Chondrocyte (in vitro differentiated cells): ENCODE data around the gene CDHR3. TPM values are rescaled to one million over a fixed set of nuclear protein-coding genes. Genes with fewer than 3 reads are reported as not detected.

ENCODE experiments used
- DNase-seq: peaks from one replicate; pipeline ENCODE4 v3.0.0; 2021; ENCODE audit warnings: mixed read lengths, low spot score
- H3K27ac Mint-ChIP-seq: one replicate; pipeline ENCODE4 v1.8.0; 2021; ENCODE audit warnings: mild to moderate bottlenecking, moderate library complexity, mixed read lengths; ENCODE audit not compliant: unreplicated experiment
- H3K27me3 Mint-ChIP-seq: 2 replicates; pipeline ENCODE4 v1.8.0; 2021; ENCODE audit warnings: low read depth, mixed read lengths
- H3K36me3 Mint-ChIP-seq: 2 replicates; pipeline ENCODE4 v1.8.0; 2021; ENCODE audit warnings: low read depth, mixed read lengths
- H3K4me1 Mint-ChIP-seq: 2 replicates; pipeline ENCODE4 v1.8.0; 2021; ENCODE audit warnings: low read depth, mild to moderate bottlenecking, mixed read lengths
- H3K4me3 Mint-ChIP-seq: one replicate; pipeline ENCODE4 v1.8.0; 2021; ENCODE audit warnings: mild to moderate bottlenecking, moderate library complexity, mixed read lengths; ENCODE audit not compliant: unreplicated experiment
- H3K9me3 Mint-ChIP-seq: 2 replicates; pipeline ENCODE4 v1.8.0; 2021; ENCODE audit warnings: low read depth, mixed read lengths
- total RNA-seq: library from RNA; stranded (reverse); gene quantifications from 3 replicates; pipeline ENCODE4 v1.2.1, GENCODE V29; 2021
- TF ChIP-seq, protein P1 (sequence below): fragments of 200-600 bp; sonication (generic); IDR thresholded peaks from 2 replicates; pipeline ENCODE4 v1.5.0; 2021; ENCODE audit warnings: antibody characterized with exemption, mild to moderate bottlenecking, moderate library complexity

Gene CDHR3
- total RNA-seq, 1 donor from 2014 or later: 1.0 TPM

DNA sequence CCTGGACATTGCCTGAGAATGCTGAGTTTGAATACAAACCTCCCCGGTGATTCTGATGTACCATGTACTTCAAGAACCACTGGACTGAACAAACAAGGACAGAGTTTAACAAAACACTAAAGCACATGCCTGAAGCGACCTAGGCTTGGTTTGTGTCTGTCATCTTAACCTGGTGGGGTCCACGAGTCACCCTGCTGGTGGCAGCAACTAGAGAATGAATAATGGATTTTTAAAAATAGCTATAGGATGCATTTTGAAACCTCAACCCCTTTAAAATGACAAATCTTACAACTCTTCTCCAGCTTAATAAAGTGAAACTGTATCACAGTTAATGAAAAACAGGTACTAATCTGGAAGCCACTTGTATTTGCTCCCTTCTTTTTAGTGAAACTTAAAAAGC is 25.2 kb downstream of the CDHR3 start:
- no peak overlapping the region for H3K27ac Mint-ChIP-seq
- H3K4me1 Mint-ChIP-seq: peaks cover 26% of the 10 kb centered on the region
- no peak overlapping the region for H3K4me3 Mint-ChIP-seq
- TF ChIP-seq, protein P1, sequence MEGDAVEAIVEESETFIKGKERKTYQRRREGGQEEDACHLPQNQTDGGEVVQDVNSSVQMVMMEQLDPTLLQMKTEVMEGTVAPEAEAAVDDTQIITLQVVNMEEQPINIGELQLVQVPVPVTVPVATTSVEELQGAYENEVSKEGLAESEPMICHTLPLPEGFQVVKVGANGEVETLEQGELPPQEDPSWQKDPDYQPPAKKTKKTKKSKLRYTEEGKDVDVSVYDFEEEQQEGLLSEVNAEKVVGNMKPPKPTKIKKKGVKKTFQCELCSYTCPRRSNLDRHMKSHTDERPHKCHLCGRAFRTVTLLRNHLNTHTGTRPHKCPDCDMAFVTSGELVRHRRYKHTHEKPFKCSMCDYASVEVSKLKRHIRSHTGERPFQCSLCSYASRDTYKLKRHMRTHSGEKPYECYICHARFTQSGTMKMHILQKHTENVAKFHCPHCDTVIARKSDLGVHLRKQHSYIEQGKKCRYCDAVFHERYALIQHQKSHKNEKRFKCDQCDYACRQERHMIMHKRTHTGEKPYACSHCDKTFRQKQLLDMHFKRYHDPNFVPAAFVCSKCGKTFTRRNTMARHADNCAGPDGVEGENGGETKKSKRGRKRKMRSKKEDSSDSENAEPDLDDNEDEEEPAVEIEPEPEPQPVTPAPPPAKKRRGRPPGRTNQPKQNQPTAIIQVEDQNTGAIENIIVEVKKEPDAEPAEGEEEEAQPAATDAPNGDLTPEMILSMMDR: no peak
- no peaks in the 10 kb centered on the region for H3K9me3 Mint-ChIP-seq
- DNase-seq: no peak
- H3K27me3 Mint-ChIP-seq: peaks cover 16% of the 10 kb centered on the region
- no peaks in the 10 kb centered on the region for H3K36me3 Mint-ChIP-seq

DNA sequence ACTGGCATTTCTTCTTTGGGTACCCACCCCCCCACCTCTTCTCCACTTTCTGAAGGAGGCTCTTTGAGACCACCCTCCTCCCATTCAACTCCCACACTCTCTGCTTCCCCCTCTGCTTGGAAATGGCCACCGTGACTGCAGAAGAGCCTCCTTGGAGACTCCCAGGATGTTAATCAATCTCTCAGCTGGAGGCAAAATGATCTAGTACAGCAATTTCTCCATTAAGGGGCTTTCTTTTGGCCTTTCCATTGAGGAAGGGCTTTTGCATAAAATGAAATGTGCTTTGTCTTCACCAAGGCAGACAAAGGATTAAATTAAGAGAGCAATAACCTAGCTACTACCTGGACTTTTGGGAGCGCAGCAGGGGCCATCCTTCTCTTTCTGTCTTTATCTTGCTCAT is 26.1 kb downstream of the CDHR3 start:
- H3K9me3 Mint-ChIP-seq: no peaks in the 10 kb centered on the region
- no peak for DNase-seq
- H3K27ac Mint-ChIP-seq: no peak overlapping the region
- peaks cover 16% of the 10 kb centered on the region for H3K27me3 Mint-ChIP-seq
- no peaks in the 10 kb centered on the region for H3K36me3 Mint-ChIP-seq
- TF ChIP-seq, protein P1: no peak
- H3K4me3 Mint-ChIP-seq: no peak overlapping the region
- peaks cover 26% of the 10 kb centered on the region for H3K4me1 Mint-ChIP-seq

DNA sequence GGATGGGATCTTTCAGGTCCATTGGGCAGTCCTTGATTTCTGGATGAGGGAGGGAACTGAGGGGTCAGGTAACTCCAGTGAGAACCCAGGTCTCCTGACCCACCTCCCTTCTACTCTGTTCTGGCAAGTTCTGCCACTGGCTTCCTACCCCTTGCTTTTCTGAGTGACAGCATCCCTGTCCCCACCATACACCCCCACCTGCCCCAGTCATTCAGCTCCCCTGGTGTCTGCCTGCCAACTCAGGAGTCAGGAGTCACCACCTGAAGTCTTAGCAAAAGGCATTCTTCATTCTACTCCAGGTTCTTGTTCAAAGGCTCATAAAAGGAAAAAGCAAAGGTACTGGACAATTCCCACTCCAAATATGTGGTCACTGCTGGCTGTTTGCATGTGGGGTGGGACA is 26.6 kb downstream of the CDHR3 start:
- no peaks in the 10 kb centered on the region for H3K9me3 Mint-ChIP-seq
- H3K27me3 Mint-ChIP-seq: peaks cover 20% of the 10 kb centered on the region
- TF ChIP-seq, protein P1: no peak
- H3K27ac Mint-ChIP-seq: no peak overlapping the region
- no peak overlapping the region for H3K4me3 Mint-ChIP-seq
- peaks cover 26% of the 10 kb centered on the region for H3K4me1 Mint-ChIP-seq
- DNase-seq: no peak
- H3K36me3 Mint-ChIP-seq: no peaks in the 10 kb centered on the region

DNA sequence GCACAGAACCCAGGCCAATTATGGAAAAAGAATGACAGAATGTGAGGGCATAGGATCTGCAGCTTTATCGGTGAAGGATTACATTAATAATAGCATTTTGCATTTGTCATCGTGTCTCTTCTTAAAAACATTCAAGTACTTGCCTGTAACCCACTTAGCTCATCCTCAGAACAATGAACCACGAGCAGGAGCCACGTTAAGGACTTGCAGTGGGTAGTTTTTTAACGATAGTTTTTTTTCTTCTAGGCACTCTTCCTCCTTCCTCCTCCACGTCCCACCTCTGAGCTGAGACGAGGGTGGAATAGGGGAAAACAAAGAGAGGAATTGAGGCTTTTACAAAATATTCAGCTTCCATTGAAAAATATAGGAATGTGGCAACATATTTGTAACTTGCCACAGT is 27.1 kb downstream of the CDHR3 start:
- H3K27me3 Mint-ChIP-seq: peaks cover 24% of the 10 kb centered on the region
- TF ChIP-seq, protein P1: no peak
- no peak overlapping the region for H3K27ac Mint-ChIP-seq
- DNase-seq: no peak
- H3K4me1 Mint-ChIP-seq: peaks cover 24% of the 10 kb centered on the region
- H3K36me3 Mint-ChIP-seq: no peaks in the 10 kb centered on the region
- no peaks in the 10 kb centered on the region for H3K9me3 Mint-ChIP-seq
- H3K4me3 Mint-ChIP-seq: no peak overlapping the region

DNA sequence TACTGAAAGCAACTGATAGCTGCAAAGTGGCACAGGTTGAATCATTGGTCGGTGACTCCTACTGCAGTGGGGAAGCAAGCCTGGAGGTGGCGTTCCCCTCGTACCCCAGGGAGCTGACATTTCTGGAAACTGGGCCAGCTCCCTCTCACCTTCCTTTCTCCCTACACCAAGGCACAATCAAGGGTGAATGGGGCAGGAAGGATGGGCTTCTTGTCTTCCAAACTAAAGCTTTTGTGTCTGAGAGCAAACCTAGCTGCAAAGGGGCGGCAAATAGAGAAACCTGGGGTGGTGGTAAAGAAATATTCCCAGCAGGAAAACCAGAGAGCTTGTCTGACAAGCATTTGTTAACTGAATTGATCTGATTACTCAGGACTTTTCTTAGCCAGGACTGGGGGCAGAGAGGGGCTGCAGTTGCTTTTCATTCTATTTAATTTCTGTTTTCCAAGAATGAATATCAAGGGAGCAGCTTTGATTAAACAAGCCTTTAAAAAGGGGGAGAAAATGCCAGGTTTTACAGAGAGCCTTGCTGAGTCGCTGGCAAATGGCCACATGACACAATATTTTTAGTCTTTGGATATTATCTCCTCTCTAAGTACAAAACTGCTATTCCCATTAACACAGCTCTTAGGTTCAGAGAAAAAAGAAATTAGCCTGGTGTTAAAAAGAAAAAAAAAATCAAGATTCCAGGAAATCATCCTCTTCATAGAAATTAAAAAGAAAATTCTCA is 27.8 kb downstream of the CDHR3 start:
- Mint-ChIP-seq H3K4me1 (peaks cover 19% of the 10 kb centered on the region), H3K9me3 (no peaks in the 10 kb centered on the region), H3K36me3 (no peaks in the 10 kb centered on the region), H3K27me3 (peaks cover 27% of the 10 kb centered on the region), H3K4me3 (no peak overlapping the region), H3K27ac (no peak overlapping the region)
- DNase-seq: no peak
- TF ChIP-seq, protein P1: no peak
